NT2/D1 (cell line): ENCODE measurements around the gene SPTLC1.

Experiments
- YY1 ChIP-seq: IDR thresholded peaks from 2 replicates; pipeline ENCODE4 v1.6.1; 2011; ENCODE audit not compliant: insufficient read length, insufficient read depth
- ZNF274 ChIP-seq: IDR thresholded peaks from 2 replicates; pipeline ENCODE4 v1.6.1; 2011; ENCODE audit warnings: mild to moderate bottlenecking, low read depth, low read length

DNA sequence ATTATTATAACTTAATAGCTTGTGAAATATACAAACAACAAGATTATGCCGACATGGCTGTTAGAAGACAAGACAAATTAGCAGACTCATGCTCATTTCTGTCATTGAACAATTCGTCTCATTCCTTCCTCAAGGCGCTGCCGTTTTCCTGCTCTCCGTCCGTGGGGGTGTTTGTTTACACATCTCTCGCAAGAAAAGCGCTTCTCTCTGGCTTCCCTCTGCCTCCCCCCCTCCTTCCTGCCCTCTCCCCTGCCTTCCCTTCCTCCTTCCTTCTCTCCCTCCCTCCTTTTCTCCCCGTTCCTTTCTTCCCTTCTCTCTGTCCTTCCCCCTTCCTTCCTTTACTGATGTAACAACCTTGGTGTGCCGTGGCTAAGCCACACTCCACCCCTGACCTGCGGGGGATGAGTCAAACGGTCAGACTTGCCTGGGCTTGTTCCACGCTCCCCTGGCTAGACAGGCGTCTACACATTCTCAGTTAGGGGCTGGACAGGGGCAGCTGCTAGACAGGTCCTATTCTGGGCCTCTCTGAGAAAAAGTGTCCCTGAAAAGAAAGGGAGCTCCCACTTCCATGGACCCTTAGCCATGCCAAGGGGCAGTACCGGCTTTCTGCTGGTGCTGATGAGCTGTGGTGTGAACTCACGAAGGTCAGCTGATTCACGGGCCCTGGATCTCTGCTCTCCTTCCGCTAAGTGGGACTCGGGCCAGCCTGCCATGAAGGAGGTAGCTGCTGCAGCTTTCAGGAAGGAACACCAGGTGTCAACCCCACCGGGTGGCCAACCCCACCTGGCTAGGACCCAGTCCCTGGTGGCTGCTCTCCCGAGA is 32.0 kb upstream of the SPTLC1 start:
- TF ChIP-seq ZNF274 (no peak), YY1 (no peak)
